Ishikawa (cell line): ENCODE measurements around the gene CFAP97.

Experiments used
- CEBPB ChIP-seq: IDR thresholded peaks from 2 replicates; pipeline ENCODE4 v1.6.1; 2012
- CREB1 ChIP-seq: IDR thresholded peaks from 2 replicates; pipeline ENCODE4 v1.6.1; 2012; ENCODE audit warnings: low read depth
- EGR1 ChIP-seq: IDR thresholded peaks from 2 replicates; pipeline ENCODE4 v1.6.1; 2012
- EP300 ChIP-seq: IDR thresholded peaks from 2 replicates; pipeline ENCODE4 v1.6.1; 2012; ENCODE audit warnings: borderline replicate concordance
- FOXM1 ChIP-seq: IDR thresholded peaks from 2 replicates; pipeline ENCODE4 v1.6.1; 2012; ENCODE audit warnings: low read depth, borderline replicate concordance
- NFIC ChIP-seq: IDR thresholded peaks from 2 replicates; pipeline ENCODE4 v1.6.1; 2012
- RAD21 ChIP-seq: IDR thresholded peaks from 2 replicates; pipeline ENCODE4 v1.6.1; 2012; ENCODE audit warnings: low read depth
- TAF1 ChIP-seq: IDR thresholded peaks from 2 replicates; pipeline ENCODE4 v1.6.1; 2012; ENCODE audit warnings: low read depth, mild to moderate bottlenecking
- TCF12 ChIP-seq: IDR thresholded peaks from 2 replicates; pipeline ENCODE4 v1.6.1; 2012; ENCODE audit warnings: low read depth
- TEAD4 ChIP-seq: IDR thresholded peaks from 2 replicates; pipeline ENCODE4 v1.6.1; 2012
- ZBTB7A ChIP-seq: IDR thresholded peaks from 2 replicates; pipeline ENCODE4 v1.6.1; 2012; ENCODE audit warnings: low read depth
- TF ChIP-seq, protein P1 (sequence below): IDR thresholded peaks from 2 replicates; pipeline ENCODE4 v1.6.1; 2012; ENCODE audit warnings: low read depth, mild to moderate bottlenecking
- TF ChIP-seq, protein P2 (sequence below): IDR thresholded peaks from 2 replicates; pipeline ENCODE4 v1.6.1; 2012
- TF ChIP-seq, protein P3 (sequence below): IDR thresholded peaks from 2 replicates; pipeline ENCODE4 v1.6.1; 2012

CFAP97 gene

DNA sequence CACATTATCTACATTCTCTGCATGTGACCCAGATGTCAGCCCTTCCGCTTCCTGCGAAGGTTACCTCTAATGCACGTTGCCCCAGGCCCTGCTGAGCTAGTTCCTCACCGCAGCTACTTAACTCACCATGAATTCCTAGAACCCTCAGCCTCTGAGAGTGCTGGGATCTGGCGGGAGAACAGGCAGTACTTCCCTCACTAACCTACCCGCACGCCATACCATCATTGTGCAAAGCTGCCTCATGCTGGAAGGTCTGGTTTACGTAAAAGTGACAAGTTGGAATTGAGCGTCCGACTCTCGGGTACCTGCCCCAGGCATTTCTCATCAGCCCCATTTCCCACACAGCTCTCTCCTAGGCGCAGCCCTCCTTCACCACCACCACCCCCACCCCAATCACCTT is 54.4 kb downstream of the CFAP97 start:
- TF ChIP-seq, protein P1, sequence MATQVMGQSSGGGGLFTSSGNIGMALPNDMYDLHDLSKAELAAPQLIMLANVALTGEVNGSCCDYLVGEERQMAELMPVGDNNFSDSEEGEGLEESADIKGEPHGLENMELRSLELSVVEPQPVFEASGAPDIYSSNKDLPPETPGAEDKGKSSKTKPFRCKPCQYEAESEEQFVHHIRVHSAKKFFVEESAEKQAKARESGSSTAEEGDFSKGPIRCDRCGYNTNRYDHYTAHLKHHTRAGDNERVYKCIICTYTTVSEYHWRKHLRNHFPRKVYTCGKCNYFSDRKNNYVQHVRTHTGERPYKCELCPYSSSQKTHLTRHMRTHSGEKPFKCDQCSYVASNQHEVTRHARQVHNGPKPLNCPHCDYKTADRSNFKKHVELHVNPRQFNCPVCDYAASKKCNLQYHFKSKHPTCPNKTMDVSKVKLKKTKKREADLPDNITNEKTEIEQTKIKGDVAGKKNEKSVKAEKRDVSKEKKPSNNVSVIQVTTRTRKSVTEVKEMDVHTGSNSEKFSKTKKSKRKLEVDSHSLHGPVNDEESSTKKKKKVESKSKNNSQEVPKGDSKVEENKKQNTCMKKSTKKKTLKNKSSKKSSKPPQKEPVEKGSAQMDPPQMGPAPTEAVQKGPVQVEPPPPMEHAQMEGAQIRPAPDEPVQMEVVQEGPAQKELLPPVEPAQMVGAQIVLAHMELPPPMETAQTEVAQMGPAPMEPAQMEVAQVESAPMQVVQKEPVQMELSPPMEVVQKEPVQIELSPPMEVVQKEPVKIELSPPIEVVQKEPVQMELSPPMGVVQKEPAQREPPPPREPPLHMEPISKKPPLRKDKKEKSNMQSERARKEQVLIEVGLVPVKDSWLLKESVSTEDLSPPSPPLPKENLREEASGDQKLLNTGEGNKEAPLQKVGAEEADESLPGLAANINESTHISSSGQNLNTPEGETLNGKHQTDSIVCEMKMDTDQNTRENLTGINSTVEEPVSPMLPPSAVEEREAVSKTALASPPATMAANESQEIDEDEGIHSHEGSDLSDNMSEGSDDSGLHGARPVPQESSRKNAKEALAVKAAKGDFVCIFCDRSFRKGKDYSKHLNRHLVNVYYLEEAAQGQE = no peak
- TF ChIP-seq, protein P2, sequence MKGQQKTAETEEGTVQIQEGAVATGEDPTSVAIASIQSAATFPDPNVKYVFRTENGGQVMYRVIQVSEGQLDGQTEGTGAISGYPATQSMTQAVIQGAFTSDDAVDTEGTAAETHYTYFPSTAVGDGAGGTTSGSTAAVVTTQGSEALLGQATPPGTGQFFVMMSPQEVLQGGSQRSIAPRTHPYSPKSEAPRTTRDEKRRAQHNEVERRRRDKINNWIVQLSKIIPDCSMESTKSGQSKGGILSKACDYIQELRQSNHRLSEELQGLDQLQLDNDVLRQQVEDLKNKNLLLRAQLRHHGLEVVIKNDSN = no peak
- TF ChIP-seq, protein P3, sequence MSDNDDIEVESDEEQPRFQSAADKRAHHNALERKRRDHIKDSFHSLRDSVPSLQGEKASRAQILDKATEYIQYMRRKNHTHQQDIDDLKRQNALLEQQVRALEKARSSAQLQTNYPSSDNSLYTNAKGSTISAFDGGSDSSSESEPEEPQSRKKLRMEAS = no peak
- no peak for TF ChIP-seq CREB1
- TF ChIP-seq ZBTB7A = no peak
- no peak for TF ChIP-seq NFIC
- no peak for TF ChIP-seq TEAD4

DNA sequence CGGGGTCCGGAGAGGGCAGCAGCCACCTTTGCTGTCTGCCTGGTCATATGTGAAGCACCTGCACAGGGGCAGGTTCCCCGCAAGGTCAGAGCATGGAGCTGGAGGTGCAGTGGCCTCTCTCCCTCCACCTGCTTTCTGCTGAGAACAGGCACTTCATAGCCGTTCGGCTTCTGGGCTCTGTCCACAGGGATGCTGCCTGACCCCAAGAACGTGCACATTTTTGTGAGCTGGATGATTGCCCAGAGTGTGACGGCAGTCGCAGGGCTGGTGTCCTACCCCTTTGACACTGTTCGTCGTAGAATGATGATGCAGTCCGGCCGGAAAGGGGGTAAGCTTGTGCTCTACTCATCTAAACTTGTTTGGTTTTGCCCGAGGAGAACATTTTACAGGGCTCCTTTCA is 58.2 kb downstream of the CFAP97 start:
- TF ChIP-seq TAF1 (no peak), NFIC (no peak), EP300 (no peak)
- TF ChIP-seq, protein P2 = no peak

DNA sequence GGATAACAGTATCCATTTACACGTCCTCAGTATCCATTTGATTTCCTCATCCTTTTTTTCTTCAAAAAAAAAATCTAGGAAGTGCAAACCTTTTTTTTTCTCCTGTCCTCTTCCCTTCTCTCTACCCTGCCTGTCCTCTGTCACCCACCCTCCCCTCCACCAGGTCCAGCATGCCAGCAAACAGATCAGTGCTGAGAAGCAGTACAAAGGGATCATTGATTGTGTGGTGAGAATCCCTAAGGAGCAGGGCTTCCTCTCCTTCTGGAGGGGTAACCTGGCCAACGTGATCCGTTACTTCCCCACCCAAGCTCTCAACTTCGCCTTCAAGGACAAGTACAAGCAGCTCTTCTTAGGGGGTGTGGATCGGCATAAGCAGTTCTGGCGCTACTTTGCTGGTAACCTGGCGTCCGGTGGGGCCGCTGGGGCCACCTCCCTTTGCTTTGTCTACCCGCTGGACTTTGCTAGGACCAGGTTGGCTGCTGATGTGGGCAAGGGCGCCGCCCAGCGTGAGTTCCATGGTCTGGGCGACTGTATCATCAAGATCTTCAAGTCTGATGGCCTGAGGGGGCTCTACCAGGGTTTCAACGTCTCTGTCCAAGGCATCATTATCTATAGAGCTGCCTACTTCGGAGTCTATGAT is 59.1 kb downstream of the CFAP97 start:
- no peak for TF ChIP-seq ZBTB7A
- no peak for TF ChIP-seq EGR1
- TF ChIP-seq EP300 = no peak
- TF ChIP-seq, protein P2 = no peak
- TF ChIP-seq NFIC = no peak
- TF ChIP-seq, protein P1 = no peak
- TF ChIP-seq, protein P3 = no peak
- no peak for TF ChIP-seq RAD21

DNA sequence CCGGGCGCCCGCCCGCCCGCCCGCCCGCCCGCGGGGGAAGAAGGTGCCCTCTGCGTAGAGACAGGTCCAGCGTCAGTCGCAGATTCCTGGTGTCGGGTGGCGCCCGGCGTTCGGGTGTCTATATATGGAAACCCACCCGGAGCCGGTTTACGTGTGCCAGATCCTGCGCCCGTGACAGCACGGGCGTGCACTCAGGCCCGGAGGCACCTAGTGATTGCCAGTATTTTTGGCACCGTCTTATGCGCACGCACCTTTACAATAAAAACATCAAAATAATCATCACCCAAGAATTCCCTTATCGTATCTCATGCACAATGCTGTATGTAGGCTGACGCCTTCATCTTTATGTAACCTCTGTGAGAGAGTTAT is 60.2 kb downstream of the CFAP97 start:
- no peak for TF ChIP-seq ZBTB7A
- TF ChIP-seq, protein P3 = no peak
- no peak for TF ChIP-seq NFIC
- TF ChIP-seq TCF12 = no peak
- no peak for TF ChIP-seq CEBPB
- no peak for TF ChIP-seq EP300
- no peak for TF ChIP-seq FOXM1
- TF ChIP-seq, protein P2 = no peak
- no peak for TF ChIP-seq RAD21
- no peak for TF ChIP-seq CREB1
- TF ChIP-seq, protein P1 = no peak
